NCI-H1436 (cell line): ENCODE data around the gene HTR1D.
"Not testable (repeated sequence)": the region's sequence is repeated elsewhere in the genome, so short reads cannot be mapped to it uniquely, and the experiment has no call there.

Experiments
- DNase-seq: peaks from one replicate; lab custom pipeline; 2025; lab: John Stamatoyannopoulos, UW

The HTR1D gene

DNA sequence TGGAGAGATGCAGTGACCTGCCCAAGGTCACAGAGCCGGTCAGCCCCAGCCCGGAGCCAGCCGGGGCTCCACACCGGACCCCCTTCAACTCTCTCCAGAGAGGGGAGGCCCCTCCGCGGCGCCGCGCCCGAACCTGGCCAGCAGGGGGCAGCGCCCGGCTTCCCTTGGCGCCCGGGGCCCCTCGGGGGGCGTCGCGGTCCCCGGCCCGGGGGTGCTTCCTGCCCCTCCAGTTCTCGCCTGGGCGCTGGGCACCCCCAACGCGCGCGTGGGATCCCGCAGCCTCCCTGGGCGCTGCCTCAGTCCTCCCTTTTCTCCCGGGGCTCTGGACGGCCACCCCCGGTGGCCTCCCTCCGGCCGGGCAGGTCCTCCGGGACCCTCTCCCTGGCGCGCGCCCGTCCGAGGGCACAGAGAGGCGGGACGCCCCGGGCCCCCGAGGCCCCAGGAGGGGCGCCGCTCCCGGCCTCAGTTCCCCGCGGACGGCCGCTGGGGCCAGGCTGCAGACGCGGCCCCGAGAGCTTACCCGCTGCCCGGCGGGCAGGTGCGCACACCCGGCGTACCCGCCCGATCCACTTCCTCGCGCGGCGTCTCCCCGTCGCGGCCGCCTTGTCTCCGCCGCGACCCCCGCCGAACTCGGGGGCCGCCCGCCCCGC is 406 bp downstream of the HTR1D start:
- peak; percentile 28 for DNase-seq

DNA sequence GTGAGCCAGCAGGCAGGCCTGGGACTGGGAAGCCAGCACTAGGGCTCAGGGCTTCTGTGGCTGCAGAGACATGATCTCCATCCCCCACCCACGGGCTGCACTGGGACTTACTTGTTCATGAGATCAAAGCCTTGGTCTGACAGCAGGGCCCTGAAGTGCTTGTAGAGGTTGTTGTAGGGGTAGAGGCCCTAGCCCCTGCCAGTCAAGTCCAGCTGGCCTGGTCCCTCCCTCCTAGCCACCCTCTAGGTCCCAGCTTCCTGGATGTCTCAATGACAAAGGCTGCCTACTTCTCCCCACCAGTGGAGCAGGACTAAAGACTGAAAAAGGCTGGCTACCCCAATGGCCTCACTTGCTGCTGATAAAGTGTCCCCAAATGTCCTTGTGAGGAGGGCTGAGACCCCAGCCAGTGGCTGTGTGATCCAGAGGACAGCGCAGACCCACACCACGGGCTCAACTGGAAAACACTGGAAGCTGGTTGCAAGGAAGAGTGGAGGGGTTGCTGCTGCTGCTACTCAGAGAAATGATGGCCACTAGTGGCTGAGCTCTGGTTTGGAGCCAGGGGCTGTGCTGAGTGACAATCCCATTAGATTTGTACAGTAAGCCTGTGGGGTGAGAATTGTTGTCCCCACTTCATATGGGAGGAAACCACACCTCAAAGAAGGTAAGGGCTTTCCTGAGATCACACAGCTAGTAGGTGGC is 1.4 kb downstream of the HTR1D start:
- no peak for DNase-seq

DNA sequence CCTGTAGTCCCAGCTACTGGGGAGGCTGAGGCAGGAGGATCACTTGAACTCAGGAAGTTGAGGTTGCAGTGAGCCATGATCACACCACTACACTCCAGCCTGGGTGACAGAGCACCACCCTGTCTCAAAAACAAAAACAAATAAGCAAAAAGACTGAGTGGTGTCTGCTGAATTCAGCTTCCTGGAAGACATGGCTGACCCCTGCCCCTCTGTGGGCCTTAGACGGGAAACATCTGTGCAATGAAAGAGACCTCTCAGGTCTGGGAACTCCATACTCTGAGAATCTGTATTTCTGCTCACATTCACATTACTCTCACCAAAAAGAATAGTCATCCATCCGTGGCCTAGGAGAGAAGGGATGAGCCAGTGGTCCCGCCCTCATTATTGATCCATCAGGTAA is 2.0 kb downstream of the HTR1D start:
- no peak for DNase-seq

DNA sequence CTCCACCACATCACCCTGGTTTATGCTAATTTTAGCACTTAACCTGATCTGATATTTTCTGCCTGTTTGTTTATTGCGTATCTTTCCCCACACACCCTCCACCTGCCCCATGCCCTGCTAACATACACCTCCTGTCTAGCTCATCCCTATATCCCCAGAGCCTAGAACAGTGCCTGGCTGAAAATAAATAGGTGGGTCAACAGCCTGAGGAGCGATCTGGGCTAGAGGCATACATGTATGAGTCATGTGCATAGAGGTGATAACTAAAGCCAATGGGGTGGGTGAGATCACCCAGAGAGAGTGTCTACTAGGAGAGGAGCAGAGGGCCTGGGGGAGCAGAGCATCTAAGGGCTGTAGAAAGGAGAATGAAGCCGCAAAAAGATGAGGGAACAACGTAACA is 2.7 kb downstream of the HTR1D start:
- DNase-seq: no peak

DNA sequence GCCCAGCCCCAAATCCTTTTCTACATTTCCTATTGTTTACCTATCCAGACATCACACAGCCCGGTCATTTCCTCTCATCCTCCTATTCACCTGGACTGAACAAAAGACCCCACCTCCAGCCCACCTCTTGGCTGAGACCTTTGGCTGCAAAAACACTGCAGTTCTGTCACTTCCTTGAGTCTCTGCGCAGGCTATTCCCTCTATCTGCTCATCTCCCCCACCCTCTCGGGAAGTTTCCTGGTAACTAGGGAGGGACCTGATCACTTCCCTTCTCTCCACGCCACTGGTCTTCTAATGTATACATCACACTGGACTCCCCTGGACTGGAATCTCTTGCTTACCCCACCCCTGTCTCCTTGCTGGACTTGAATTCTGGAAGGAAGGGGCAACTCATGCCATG is 5.3 kb downstream of the HTR1D start:
- DNase-seq: no peak

DNA sequence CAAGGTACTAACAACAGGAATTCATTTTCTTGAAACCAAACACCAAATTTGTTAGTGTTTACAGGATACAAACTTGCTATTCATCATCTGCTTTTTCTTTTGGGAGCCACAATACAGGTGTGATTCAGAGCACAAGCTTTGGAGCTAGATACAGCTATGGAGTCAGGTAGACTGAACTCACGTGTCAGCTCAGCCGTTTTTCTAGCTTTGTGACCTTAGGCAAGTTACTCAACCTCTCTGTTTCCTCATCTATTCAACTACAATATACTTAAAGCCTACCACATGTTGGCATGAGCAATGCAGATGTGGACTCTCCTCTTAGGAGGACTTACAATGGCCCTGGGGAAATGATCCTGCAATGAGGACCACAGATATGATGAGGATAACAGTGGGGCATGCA is 6.3 kb downstream of the HTR1D start:
- DNase-seq: no peak

DNA sequence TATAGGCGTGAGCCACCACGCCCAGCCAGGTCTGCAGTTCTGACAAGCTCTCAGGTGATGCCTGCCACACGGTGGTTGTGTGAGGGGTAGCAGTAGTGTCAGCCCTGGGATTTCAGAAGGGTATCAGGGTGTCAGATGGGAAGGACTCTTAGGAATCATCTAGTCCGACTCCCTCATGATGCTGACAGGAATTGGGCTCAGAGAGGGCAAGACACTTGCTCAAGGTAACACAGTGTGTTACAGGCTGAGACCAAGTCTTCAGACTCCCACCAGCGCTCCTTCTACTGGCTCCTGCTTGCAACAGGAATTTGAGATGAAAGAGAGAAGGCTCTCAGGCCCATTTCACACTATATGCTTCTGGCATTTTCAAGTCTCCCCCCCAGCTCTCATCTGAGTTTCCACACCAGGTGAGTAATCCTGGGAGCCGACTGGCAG is 6.9 kb downstream of the HTR1D start:
- DNase-seq: no peak

DNA sequence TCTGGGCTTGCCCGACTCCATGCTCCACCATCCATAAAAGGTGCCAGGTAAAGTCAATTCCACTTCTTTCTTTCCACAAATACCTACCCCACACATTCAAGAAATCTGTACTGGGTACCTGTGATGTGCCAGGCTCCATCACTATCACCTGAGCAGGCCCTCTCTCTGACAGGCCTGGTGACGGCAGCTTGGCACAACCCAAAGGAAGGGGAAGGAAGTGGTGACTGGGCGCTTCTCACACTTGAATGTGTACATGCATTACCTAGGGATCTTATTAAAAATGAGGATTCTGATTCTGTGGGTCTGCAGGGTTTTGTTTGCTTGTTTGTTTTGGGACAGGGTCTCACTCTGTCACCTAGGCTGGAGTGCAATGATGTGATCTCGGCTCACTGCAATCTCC is 7.5 kb downstream of the HTR1D start:
- no peak for DNase-seq

DNA sequence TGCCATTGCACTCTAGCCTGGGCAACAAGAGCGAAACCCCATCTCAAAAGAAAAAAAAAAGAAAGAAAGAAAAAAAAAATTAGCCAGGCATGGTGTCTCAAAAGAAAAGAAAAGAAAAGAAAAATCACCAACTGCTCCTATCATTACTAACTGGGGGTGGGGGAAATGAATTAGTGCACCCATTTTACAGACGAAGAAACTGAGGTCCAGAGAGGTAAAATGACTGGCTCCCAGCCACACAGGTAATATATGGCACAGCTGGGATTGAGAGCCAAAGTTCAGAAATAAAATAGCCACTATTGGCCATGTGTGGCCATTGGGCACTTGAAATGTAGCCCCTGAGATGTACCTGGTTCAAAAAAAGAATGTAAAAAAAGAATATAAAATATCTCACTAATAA is 8.8 kb downstream of the HTR1D start:
- DNase-seq: no peak

DNA sequence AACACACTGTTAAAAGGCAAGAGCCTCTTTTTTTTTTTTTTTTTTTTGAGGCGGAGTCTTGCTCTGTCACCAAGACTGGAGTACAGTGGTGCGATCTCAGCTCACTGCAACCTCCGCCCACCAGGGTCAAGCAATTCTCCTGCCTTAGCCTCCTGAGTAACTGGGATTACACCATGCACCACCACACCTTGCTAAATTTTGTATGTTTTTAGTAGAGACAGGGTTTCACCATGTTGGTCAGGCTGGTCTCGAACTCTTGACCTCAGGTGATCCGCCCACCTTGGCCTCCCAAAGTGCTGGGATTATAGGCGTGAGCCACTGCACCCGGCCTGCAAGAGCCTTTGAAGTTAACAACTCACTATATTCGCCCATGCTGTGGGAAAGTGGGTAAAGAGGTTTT is 9.6 kb downstream of the HTR1D start:
- DNase-seq: not testable (repeated sequence)

DNA sequence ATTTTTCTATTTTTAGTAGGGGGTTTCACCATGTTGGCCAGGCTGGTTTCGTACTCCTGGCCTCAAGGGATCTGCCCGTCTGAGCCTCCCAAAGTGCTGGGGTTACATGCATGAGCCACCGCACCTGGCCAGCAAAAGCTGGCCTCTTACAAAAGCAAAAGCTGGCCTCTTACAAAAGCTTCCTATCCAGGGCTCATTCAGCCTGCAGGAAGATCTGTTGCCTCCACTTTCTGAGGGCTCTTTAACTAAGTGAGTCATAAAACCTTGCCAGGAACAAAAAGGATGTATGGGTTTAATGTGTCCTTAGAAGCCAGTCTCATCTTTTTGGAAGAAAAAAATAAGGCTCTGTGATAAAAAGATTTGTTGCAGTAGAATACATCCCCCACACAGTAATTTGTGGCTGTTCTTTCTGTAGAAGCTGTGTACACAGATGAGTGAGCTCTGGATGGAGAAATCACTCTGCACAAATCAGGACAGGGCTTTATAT is 15.0 kb downstream of the HTR1D start:
- no peak for DNase-seq

DNA sequence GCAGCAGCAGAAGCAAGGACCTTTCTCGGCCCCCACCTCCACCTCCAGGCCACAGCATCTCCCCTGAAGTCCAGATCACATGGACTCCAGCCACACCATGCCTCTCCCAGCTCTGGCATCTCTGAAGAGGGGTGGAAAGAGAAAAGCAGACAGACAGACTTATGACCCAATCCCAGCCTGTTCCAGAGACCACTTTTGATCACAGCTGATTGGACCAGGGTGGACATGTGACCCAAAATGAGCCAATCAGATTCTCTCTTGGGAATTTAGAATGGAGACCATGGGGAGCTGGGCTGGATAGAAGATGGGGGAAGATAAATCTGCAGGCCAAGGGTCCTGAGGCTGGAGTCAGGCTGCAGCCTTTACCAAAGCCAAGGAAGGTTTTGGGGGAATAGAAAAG is 16.4 kb downstream of the HTR1D start:
- DNase-seq: no peak

DNA sequence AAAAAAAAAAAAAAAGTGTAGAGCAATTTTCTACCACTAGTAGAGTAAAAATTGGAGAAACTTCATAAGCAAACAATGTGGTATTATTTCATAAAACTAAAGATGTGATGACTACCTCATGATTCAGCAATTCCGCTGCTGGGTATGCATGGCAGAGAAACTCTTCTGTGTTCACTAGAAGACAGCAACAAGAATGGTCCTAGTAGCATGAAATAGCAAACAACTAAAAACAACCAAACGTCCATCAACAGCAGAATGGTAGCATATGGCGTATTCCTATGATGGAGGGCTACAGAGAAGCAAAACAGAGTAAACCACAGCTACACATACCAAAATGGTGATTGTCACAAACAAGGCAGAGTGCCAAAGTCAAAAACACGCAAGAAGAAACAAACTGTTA is 18.9 kb downstream of the HTR1D start:
- no peak for DNase-seq

DNA sequence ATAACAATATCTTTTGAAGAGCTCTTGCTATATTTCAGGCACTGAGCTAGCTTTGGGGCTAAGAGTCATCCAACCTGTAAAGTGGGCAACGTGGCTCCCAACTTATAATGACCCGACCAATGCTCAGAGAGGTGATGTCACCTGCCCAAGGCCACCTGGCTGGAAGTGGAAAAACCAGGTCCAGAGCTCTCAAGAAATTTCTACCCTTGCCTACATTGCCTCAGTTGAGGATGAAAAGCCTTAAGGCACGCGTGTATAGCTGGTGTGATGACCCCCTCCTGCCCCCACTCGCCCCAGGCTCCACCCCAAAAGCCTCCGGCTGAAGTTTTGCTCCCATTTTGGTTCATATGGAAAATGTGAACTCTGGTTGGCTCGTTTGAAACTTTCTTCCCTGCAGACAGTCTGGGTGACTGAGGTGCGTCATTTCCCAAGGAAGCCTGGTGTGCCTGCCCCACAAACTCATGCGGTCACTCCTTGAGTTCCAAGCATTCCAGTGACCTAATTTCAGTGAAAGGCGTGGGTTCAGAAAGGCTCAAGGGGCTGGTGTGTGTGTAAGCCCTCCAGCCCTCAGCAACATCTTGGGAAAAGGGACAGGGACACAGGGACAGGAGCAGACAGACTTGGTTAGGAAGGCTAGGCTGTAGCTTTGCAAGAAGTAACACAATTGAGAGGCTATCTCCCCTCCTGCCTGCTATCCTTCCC is 20.5 kb downstream of the HTR1D start:
- DNase-seq: no peak

DNA sequence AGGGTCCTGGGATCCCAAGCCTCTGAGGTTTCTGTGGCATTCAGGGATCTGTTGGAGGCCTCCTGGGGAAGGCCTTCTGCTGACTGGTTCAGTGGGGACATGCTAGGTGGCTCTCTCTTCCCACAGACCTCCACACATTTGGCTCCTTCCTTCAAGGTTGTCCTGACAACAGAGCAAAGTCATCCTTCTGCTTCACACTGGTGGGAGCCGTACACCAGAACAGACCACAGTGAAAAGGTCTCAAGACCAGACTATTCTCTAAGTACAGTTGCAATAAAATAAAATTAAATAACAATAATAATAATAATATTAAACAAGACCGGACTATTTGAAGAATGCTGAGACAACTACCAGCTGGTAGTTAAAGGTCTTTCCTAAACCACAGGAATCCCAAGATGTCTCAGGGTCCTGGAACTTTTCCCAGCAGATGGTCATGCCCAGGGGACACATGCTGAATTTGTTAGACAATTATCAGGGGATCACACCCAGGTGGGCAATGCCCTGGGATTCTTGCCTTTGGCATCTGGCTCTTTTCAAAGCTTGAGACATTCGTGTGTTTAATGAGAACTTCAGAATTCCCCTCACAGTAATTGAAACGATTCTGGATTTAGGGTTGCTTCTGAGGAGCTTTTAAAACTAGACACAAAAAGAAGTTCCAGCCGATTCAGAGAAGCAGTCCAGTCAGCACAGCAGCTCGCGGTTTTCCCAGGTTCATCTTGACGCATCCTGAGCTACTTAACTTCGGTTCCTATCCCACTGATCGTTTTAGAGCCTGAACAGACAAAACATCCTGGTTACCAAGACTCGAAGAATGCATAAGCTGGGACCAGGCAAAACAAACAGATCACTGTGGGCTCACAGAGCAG is 22.9 kb downstream of the HTR1D start:
- no peak for DNase-seq

DNA sequence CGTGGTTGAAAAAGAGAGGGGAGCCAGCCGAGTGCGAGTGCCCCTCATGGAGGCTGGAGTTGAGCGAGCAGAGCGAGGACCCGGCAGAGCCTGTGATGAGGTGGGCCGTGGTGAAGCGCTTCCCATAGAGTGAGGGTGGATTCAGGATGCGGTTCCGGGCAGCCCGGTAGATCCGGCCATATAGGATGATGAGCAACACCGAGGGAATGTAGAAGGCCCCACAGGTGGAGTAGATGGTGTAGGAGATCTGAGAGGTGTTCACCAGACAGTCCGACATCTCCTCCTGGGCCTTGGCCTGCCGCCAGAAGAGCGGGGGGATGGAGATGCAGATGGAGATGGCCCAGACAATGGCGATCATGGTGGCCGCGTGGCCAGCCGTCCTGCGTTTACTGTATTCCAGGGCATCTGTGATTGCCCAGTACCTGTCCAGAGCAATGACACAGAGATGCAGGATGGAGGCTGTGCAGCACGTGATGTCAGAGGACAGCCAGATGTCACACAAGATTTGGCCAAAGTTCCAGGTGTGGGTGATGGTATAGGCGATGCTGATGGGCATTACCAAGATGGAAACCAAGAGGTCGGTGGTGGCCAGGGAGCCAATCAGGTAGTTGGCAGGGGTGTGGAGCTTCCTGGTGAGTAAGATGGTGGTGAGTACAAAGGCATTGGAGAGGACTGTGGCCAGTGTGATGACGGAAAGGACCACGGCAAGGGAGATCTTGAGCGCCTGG is 23.7 kb downstream of the HTR1D start:
- DNase-seq: no peak

DNA sequence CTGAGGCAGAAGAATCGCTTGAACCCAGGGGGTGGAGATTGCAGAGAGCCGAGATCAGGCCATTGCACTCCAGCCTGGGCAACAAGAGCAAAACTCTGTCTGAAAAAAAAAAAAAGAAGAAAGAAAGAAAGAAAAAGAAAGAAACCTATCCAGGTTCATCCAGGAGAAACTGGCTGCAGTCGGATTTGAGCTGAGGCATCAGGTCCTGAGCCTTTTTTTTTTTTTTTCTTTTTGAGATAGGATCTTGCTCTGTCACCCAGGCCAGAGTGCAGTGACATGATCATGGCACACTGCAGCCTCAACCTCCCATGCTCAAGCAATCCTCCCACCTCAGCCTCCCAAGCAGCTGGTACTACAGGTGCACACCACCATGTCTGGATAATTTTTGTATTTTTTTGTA is 26.1 kb downstream of the HTR1D start:
- DNase-seq: no peak

DNA sequence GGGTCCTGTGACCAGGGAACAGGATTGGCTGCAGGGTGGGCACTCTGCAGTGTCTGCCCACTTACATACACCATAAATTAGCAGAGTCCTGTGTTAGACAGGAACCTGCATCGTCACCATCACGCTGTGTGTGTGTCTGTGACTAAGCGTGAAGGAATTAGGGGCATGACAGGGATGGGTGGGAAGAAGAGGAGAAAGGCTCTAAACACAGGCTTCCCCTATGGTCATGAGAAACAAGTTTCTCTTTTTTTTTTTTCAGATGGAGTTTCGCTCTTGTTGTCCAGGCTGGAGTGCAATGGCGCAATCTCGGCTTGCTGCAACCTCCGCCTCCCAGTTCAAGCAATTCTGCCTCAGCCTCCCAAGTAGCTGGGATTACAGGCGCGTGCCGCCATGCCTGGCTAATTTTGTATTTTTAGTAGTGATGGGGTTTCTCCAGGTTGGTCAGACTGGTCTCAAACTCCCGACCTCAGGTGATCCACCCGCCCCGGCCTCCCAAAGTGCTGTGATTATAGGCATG is 28.3 kb downstream of the HTR1D start:
- DNase-seq: not testable (repeated sequence)

DNA sequence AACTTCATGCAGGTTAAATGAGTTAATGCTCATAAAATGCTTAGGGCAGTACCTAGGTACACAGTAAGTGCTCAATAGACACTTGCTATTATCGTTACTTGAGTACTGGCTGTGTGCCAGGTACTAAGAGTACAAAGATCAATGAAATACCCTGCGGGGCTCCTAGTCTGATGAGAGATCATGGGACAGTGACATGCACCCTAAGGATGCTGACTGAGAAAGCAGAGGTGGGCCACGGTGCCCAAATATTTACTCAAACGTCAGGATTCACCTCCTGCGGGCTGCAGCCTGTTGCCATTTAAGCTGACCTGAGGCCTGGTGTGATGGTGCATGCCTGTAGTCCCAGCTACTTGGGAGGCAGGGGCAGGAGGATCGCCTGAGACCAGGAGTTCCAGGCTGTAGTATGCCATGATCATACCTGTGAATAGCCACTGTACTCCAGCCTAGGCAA is 28.8 kb downstream of the HTR1D start:
- peak; percentile 5 for DNase-seq

DNA sequence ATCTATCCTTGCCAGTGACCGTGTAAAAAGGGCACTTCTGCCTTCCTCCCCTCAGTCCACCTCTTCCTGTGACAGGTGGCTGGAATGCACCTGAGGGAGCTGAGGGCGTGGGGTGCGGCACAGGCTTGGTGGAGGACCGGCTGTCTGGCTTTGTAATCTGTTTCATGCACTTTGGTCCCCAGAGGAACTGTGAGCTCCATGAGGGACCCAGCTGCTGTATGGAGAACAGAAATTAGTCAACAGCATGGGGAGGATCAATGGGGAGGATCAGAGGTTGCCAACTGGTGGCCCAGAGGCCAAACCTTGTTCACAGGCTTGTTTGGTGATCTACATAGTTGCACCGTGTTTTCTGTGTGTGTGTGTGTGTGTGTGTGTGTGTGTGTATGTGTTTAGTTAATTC is 29.7 kb downstream of the HTR1D start:
- DNase-seq: no peak

DNA sequence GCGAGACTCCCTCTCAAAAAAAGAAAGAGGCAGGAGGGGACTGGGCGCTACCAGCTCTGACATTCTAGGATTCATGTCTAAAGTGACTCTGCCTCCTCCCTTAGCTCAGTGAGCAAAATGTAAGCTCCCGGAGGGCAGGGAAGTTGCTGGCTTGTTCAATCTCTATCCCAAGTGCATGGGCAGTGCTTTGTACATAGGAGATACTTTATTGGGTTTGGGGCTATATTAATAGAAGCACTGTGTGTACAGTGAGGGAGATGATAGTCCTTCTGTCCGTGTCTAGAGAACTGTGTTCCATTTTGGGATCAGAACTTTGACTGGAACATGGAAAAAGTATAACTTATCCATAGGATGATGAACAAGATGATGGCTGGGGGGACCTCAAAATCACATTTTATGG is 31.9 kb downstream of the HTR1D start:
- DNase-seq: no peak
